Measurements from ENCODE around the gene GALNT14. TPM values are rescaled to one million over a fixed set of nuclear protein-coding genes. Genes with fewer than 3 reads are reported as not detected.
A peak's percentile ranks its signal among the peaks of the same experiment; 100 is the strongest.

Gene GALNT14
- total RNA-seq, 2 donors from 2014 or later: 0.15 to 1.0 TPM

- no peak for DNase-seq (ENCODE audit: low spot score)
- Histone ChIP-seq H3K4me1 (peaks cover 0 to 23% of the 10 kb centered on the region in 2 donors), H3K27me3 (peaks cover 0 to 13% of the 10 kb centered on the region in 2 donors), H3K4me3 (no peak overlapping the region), H3K36me3 (no peaks in the 10 kb centered on the region), H3K27ac (no peak overlapping the region), H3K9me3 (no peaks in the 10 kb centered on the region)
- TF ChIP-seq, protein P1, sequence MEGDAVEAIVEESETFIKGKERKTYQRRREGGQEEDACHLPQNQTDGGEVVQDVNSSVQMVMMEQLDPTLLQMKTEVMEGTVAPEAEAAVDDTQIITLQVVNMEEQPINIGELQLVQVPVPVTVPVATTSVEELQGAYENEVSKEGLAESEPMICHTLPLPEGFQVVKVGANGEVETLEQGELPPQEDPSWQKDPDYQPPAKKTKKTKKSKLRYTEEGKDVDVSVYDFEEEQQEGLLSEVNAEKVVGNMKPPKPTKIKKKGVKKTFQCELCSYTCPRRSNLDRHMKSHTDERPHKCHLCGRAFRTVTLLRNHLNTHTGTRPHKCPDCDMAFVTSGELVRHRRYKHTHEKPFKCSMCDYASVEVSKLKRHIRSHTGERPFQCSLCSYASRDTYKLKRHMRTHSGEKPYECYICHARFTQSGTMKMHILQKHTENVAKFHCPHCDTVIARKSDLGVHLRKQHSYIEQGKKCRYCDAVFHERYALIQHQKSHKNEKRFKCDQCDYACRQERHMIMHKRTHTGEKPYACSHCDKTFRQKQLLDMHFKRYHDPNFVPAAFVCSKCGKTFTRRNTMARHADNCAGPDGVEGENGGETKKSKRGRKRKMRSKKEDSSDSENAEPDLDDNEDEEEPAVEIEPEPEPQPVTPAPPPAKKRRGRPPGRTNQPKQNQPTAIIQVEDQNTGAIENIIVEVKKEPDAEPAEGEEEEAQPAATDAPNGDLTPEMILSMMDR (IDR thresholded peaks at IDR 0.05): no peak
These were observed 3.8 kb downstream of the GALNT14 start for GRCh38 chr2:31134480-31134879.

GRCh38 chr2:31132786-31133185 is 5.5 kb downstream of the GALNT14 start:
- TF ChIP-seq, protein P1 (IDR thresholded peaks at IDR 0.05): no peak
- DNase-seq (ENCODE audit: low spot score): peak; percentile 7
- no peak overlapping the region for H3K4me3 ChIP-seq
- H3K27ac ChIP-seq: no peak overlapping the region
- H3K36me3 ChIP-seq: no peaks in the 10 kb centered on the region
- H3K27me3 ChIP-seq: peaks cover 0 to 11% of the 10 kb centered on the region in 2 donors
- H3K9me3 ChIP-seq: no peaks in the 10 kb centered on the region
- peaks cover 0 to 12% of the 10 kb centered on the region in 2 donors for H3K4me1 ChIP-seq

- H3K27ac ChIP-seq: no peak overlapping the region
- no peaks in the 10 kb centered on the region for H3K36me3 ChIP-seq
- H3K9me3 ChIP-seq: no peaks in the 10 kb centered on the region
- H3K4me1 ChIP-seq: peaks cover 0 to 3% of the 10 kb centered on the region in 2 donors
- no peak for DNase-seq (ENCODE audit: low spot score)
- peaks cover 0 to 2% of the 10 kb centered on the region in 2 donors for H3K27me3 ChIP-seq
- no peak overlapping the region for H3K4me3 ChIP-seq
- TF ChIP-seq, protein P1 (IDR thresholded peaks at IDR 0.05): no peak
These were observed 6.4 kb downstream of the GALNT14 start for GRCh38 chr2:31131871-31132270.

GRCh38 chr2:31129375-31130171 is 8.7 kb downstream of the GALNT14 start:
- TF ChIP-seq, protein P1 (IDR thresholded peaks at IDR 0.05): no peak
- Histone ChIP-seq H3K27me3 (no peaks in the 10 kb centered on the region), H3K9me3 (no peaks in the 10 kb centered on the region)

DNA sequence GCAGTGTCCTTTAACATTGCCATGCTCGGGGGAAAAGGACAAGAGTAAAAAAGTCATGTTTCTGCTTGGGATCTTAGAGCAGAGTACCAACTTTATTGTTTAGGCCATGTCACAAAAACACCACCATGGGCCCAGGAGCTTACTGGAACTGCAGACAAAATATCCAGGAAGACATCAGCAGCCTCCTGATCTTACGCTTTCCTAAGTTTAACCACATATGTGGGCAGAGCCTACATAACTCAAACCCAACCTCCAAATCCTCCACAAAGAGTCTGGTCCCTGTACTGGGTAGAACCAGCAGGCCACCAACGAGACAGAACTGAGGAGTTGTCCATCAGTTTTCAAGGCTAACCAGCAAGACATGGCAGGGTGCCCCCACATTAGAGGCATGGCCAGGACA is 10.3 kb downstream of the GALNT14 start:
- no peaks in the 10 kb centered on the region for H3K36me3 ChIP-seq
- DNase-seq (ENCODE audit: low spot score): no peak
- no peak overlapping the region for H3K4me3 ChIP-seq
- H3K27ac ChIP-seq: no peak overlapping the region
- no peaks in the 10 kb centered on the region for H3K27me3 ChIP-seq
- no peaks in the 10 kb centered on the region for H3K9me3 ChIP-seq
- TF ChIP-seq, protein P1 (IDR thresholded peaks at IDR 0.05): no peak
- no peaks in the 10 kb centered on the region for H3K4me1 ChIP-seq

More at GRCh38 chr2:31129375-31130171, 8.7 kb downstream of the GALNT14 start:
- DNase-seq (ENCODE audit: low spot score): no peak
- Histone ChIP-seq H3K4me3 (no peak overlapping the region), H3K27ac (no peak overlapping the region), H3K36me3 (no peaks in the 10 kb centered on the region), H3K4me1 (no peaks in the 10 kb centered on the region)

All from right atrium auricular region (tissue), 2 donors.